Ishikawa (cell line): ENCODE data around the gene RNASE1.

ENCODE experiments used
- EP300 ChIP-seq: IDR thresholded peaks from 2 replicates; pipeline ENCODE4 v1.6.1; 2012; ENCODE audit warnings: borderline replicate concordance
- RAD21 ChIP-seq: IDR thresholded peaks from 2 replicates; pipeline ENCODE4 v1.6.1; 2012; ENCODE audit warnings: low read depth
- TCF12 ChIP-seq: IDR thresholded peaks from 2 replicates; pipeline ENCODE4 v1.6.1; 2012; ENCODE audit warnings: low read depth
- ZBTB7A ChIP-seq: IDR thresholded peaks from 2 replicates; pipeline ENCODE4 v1.6.1; 2012; ENCODE audit warnings: low read depth
- TF ChIP-seq, protein P1 (sequence below): IDR thresholded peaks from 2 replicates; pipeline ENCODE4 v1.6.1; 2012; ENCODE audit warnings: low read depth, mild to moderate bottlenecking

DNA sequence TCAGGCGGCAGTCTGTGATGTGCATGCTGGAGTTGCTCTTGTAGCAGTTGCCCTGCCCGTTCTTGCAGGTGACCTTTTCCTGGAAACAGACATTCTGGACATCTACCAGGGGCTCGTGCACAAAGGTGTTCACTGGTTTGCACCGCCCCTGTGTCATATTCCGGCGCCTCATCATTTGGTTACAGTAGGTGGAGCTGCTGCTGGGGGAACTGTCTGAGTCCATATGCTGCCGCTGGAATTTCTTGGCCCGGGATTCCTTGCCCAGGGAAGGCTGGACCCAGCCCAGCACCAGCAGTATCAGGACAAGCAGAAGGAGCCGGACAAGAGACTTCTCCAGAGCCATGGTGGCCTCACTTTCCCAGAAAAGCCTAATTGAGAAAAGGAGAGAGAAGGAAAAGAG is 918 bp downstream of the RNASE1 start:
- TF ChIP-seq, protein P1, sequence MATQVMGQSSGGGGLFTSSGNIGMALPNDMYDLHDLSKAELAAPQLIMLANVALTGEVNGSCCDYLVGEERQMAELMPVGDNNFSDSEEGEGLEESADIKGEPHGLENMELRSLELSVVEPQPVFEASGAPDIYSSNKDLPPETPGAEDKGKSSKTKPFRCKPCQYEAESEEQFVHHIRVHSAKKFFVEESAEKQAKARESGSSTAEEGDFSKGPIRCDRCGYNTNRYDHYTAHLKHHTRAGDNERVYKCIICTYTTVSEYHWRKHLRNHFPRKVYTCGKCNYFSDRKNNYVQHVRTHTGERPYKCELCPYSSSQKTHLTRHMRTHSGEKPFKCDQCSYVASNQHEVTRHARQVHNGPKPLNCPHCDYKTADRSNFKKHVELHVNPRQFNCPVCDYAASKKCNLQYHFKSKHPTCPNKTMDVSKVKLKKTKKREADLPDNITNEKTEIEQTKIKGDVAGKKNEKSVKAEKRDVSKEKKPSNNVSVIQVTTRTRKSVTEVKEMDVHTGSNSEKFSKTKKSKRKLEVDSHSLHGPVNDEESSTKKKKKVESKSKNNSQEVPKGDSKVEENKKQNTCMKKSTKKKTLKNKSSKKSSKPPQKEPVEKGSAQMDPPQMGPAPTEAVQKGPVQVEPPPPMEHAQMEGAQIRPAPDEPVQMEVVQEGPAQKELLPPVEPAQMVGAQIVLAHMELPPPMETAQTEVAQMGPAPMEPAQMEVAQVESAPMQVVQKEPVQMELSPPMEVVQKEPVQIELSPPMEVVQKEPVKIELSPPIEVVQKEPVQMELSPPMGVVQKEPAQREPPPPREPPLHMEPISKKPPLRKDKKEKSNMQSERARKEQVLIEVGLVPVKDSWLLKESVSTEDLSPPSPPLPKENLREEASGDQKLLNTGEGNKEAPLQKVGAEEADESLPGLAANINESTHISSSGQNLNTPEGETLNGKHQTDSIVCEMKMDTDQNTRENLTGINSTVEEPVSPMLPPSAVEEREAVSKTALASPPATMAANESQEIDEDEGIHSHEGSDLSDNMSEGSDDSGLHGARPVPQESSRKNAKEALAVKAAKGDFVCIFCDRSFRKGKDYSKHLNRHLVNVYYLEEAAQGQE = no peak
- no peak for TF ChIP-seq ZBTB7A
- no peak for TF ChIP-seq EP300
- TF ChIP-seq RAD21 = no peak
- TF ChIP-seq TCF12 = no peak
